Subcutaneous adipose tissue (tissue), 4 donors: ENCODE measurements around the gene JMJD6. TPM values are rescaled to one million over a fixed set of nuclear protein-coding genes. Genes with fewer than 3 reads are reported as not detected.

ENCODE experiments used
- CTCF ChIP-seq: fragments of 450-650 bp; IDR thresholded peaks from one replicate; pipeline ENCODE4 v1.5.1; 2016; ENCODE audit warnings: low read depth, mild to moderate bottlenecking, control low read depth, antibody characterized with exemption, moderate library complexity
- total RNA-seq, 4 donors: library from RNA; depleted of rRNA; stranded (reverse); fragments of >200 nt; gene quantifications; one replicate each; pipeline ENCODE4 v1.1.0, GENCODE V29; 2016

Gene JMJD6
- total RNA-seq, 4 donors from 2014 or later = 17.5 to 21.8 (median 18.8) TPM

- no peak for TF ChIP-seq CTCF
Measured at GRCh38 chr17:76734080-76734840, 7.9 kb upstream of the JMJD6 start.

GRCh38 chr17:76733618-76733957 is 7.2 kb upstream of the JMJD6 start:
- TF ChIP-seq CTCF = no peak

GRCh38 chr17:76732734-76733617 is 6.6 kb upstream of the JMJD6 start:
- no peak for TF ChIP-seq CTCF

- TF ChIP-seq CTCF = no peak
Measured at GRCh38 chr17:76727745-76728456, 1.5 kb upstream of the JMJD6 start.

- TF ChIP-seq CTCF = no peak
Measured at GRCh38 chr17:76726776-76727718, 641 bp upstream of the JMJD6 start, which contains the start of gene METTL23. Gene METTL23, plus strand, starts transcription at chr17:76726839. Its CDS starts 2,872 bp downstream, at chr17:76729711.

GRCh38 chr17:76725580-76726230 is 701 bp downstream of the JMJD6 start:
- TF ChIP-seq CTCF = no peak
